GM23248 (cell line): Measurements from ENCODE around the gene DAND5. TPM values are rescaled to one million over a fixed set of nuclear protein-coding genes. Genes with fewer than 3 reads are reported as not detected.

Source experiments
- DNase-seq: peaks from one replicate; pipeline ENCODE4 v3.0.0-alpha.2; 2015
- H2AFZ ChIP-seq: fragments of 200-600 bp; sonication (generic); 2 replicates; pipeline ENCODE4 v1.6.1; 2016; ENCODE audit warnings: antibody characterized with exemption
- H3F3A ChIP-seq: fragments of 200-600 bp; sonication (generic); 2 replicates; pipeline ENCODE4 v1.6.1; 2016; ENCODE audit warnings: mild to moderate bottlenecking, antibody characterized with exemption, mixed run types; ENCODE audit not compliant: insufficient read depth
- H3K27ac ChIP-seq: fragments of 200-600 bp; sonication (generic); 2 replicates; pipeline ENCODE4 v1.5.1; 2016; ENCODE audit warnings: mild to moderate bottlenecking
- H3K27me3 ChIP-seq: fragments of 200-600 bp; sonication (generic); replicated peaks from 2 replicates; pipeline ENCODE4 v1.6.1; 2016; ENCODE audit warnings: mild to moderate bottlenecking; ENCODE audit not compliant: insufficient read depth
- H3K36me3 ChIP-seq: fragments of 200-600 bp; sonication (generic); 2 replicates; pipeline ENCODE4 v1.6.1; 2016; ENCODE audit warnings: low read depth, mild to moderate bottlenecking
- H3K4me1 ChIP-seq: fragments of 200-600 bp; sonication (generic); 2 replicates; pipeline ENCODE4 v1.6.1; 2016; ENCODE audit warnings: mild to moderate bottlenecking; ENCODE audit not compliant: insufficient read depth
- H3K4me2 ChIP-seq: fragments of 200-600 bp; sonication (generic); one replicate; pipeline ENCODE4 v1.6.1; 2016; ENCODE audit warnings: mild to moderate bottlenecking; ENCODE audit not compliant: unreplicated experiment
- H3K4me3 ChIP-seq: fragments of 200-600 bp; sonication (generic); 2 replicates; pipeline ENCODE4 v1.5.1; 2016; ENCODE audit warnings: mild to moderate bottlenecking
- H3K79me2 ChIP-seq: fragments of 200-600 bp; sonication (generic); 2 replicates; pipeline ENCODE4 v1.6.1; 2016; ENCODE audit warnings: mild to moderate bottlenecking; ENCODE audit not compliant: insufficient read depth
- H3K9ac ChIP-seq: fragments of 200-600 bp; sonication (generic); 2 replicates; pipeline ENCODE4 v1.6.1; 2016; ENCODE audit warnings: mild to moderate bottlenecking
- H3K9me2 ChIP-seq: fragments of 200-600 bp; sonication (generic); 2 replicates; pipeline ENCODE4 v1.6.1; 2016; ENCODE audit warnings: mixed run types, mild to moderate bottlenecking, moderate library complexity; ENCODE audit not compliant: insufficient read depth
- H3K9me3 ChIP-seq: fragments of 200-600 bp; sonication (generic); one replicate; pipeline ENCODE4 v1.6.1; 2017; ENCODE audit warnings: low read depth
- H4K20me1 ChIP-seq: fragments of 200-600 bp; sonication (generic); 2 replicates; pipeline ENCODE4 v1.6.0; 2016; ENCODE audit not compliant: insufficient read depth
- EZH2 ChIP-seq: fragments of 200-600 bp; sonication (generic); IDR thresholded peaks from 2 replicates; pipeline ENCODE4 v1.6.1; 2018; ENCODE audit warnings: antibody characterized with exemption, mild to moderate bottlenecking; ENCODE audit not compliant: insufficient read depth, poor library complexity, severe bottlenecking
- EZH2phosphoT487 ChIP-seq: fragments of 200-600 bp; sonication (generic); IDR thresholded peaks from 2 replicates; pipeline ENCODE4 v1.6.1; 2018; ENCODE audit warnings: antibody characterized with exemption, moderate library complexity, mild to moderate bottlenecking, low read depth; ENCODE audit not compliant: insufficient read depth
- WGBS, 2 experiments: methylation state at CpG; one replicate each; pipeline ENCODE4 v1.1.6; 2015 to 2017; ENCODE audit warnings: low lambda C conversion rate in 2 of 2, low coverage in 1 of 2; ENCODE audit errors: missing lambda C conversion rate in 2 of 2; 5-methylcytosine and 5-hydroxymethylcytosine counted together
- in situ Hi-C: fragments of 300-500 bp; cut with MboI; formaldehyde crosslinking; loops from 2 replicates; pipeline ENCODE4 v1.15.0; 2020
- polyA plus RNA-seq: library from polyadenylated mRNA; unstranded; fragments of >200 nt; fragmentation: Nextera tagmentation; extraction: Ambion mirVana; gene quantifications from 2 replicates; pipeline ENCODE4 v1.2.1, GENCODE V29; 2016
- total RNA-seq: library from RNA; depleted of rRNA; stranded (reverse); fragments of >200 nt; shearing (Covaris generic); gene quantifications from 2 replicates; pipeline ENCODE4 v1.2.3, GENCODE V29; 2014

Gene DAND5
- total and polyA plus RNA-seq, 2 experiments from 2014 or later = not detected

DNA sequence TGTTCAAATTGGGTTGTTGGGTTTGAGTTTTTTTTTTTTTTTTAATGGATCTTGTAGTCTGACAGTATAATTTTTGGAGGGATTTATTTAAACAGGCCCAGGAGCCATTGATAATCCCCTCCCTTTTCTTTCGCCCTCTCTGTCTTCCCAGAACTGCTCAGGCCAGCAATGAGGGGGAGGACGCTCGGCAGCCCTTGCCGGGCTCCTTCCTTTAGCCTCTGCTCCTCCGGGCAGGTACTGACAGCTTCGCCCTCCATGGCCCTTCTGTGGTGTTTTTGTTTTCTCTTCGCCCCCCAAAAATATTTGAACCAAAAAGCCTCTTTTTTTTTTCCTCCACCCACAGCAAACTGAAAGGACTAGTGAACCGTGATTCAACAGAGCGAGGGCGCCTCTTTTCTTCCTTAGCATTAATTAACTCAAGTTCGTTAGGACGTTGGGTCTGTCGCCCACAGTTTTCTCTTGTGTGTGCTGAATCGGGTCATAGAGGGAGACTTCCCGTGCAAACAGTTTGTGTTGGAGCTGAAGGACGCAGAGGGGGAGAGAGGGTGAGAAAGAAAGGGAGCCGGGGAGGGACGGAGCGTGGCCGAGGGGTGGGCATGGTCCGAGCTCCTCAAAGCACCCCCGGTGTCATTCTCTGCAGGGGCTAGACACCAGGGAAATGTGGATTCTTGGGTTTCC, 47.4 kb downstream of the DAND5 start:
- peak overlapping the region; percentile 78 for H3K4me3 ChIP-seq
- H3K79me2 ChIP-seq = peaks cover 100% of the 10 kb centered on the region
- H3K4me2 ChIP-seq = peak overlapping the region; percentile 100
- 4 to 6% methylated on average over 21 to 22 of the region's 22 CpGs for WGBS, 2 experiments
- no peaks in the 10 kb centered on the region for H3K36me3 ChIP-seq
- peaks cover 29% of the 10 kb centered on the region for H3F3A ChIP-seq
- H3K9me2 ChIP-seq = no peaks in the 10 kb centered on the region
- H4K20me1 ChIP-seq = no peaks in the 10 kb centered on the region
- no peaks in the 10 kb centered on the region for H3K27me3 ChIP-seq
- TF ChIP-seq EZH2phosphoT487 = 0 out of 2 replicates have a peak, but pooled peaks have one; percentile 31
- TF ChIP-seq EZH2 = no peak
- peaks cover 72% of the 10 kb centered on the region for H3K4me1 ChIP-seq
- no peaks in the 10 kb centered on the region for H3K9me3 ChIP-seq
- H3K27ac ChIP-seq = peak overlapping the region; percentile 99
- DNase-seq = peak; percentile 66
- H3K9ac ChIP-seq = peak overlapping the region; percentile 98
- no peak overlapping the region for H2AFZ ChIP-seq
- in situ Hi-C loops = no loop called here

DNA sequence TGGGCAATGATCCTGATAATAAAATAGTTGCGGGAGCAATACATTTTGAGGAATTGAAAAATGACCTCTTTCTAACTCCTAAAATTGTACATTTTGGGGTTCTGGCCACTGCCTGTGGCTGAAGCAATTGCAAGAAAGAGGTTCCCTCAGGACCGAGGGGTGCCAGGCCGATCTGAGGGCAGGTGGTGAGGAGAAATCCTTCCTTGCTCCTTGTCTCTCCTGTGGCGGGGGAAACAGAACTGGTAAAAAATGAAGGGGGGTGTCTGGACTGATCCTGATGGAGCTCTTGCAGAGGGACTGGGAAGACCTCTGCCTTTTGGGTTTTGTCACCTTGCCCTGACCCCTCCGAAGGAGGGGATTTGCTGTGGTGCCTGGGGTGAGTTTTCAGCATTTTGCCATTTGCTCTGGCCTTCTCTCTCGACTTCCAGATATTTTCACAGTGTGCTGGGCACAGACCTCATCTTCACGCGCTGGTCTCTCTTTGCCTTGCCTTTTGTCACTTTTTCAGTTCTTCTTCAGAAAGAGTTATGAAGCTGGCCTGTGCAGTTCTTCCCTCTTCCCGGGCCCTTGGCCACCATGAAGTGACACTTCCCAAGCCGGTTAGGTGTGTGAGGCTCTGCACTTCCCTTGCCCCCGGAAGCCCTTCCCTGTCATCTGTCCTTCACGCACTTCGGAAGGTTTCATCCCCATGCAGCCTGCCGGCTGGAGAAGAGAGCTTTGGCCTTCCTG, 48.1 kb downstream of the DAND5 start:
- no peaks in the 10 kb centered on the region for H3K9me3 ChIP-seq

DNA sequence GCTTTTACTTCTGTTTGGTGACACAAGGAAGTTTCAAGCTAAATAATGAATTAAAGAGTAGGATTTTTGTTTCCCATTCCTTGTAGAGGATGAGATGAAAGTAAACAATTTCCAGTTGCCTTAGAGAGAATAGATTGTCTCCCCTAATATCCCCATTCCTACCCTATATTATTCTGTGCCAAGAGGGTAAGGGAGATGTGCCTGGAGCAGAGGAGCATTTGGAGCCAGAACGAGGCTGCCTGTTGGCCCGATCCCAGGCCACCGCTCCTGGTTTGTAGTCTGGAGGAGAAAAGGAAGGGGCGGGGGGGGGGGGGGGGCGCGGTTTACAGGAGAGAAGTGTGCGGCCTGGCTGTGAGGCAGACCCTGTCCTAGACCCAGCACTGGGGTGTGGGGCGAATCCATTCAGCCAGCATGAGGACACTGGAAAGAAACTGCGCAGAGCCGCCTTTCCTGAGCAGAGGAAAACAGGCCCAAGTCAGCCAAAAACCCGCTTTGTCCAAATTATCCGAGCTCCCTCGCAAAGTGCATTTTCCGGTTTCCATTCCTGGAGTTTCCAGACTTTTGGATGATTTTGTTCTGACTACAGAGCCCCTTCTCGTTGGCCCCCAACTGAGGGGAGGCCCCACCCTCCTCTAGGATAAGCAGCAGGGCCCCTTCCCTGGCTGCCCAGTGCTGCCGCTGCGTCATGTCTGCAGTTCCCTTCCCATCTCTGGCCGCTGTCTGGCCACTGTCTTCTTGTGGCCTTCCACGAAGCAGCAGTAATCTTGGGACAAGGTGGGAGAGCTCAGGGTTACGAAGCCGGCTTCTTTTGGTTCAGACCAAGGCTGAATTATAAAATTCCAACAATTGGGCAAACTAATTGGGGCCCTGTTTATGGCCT, 48.9 kb downstream of the DAND5 start:
- Histone ChIP-seq H3K4me3 (peak overlapping the region; percentile 78), H3K36me3 (no peaks in the 10 kb centered on the region), H3K27me3 (no peaks in the 10 kb centered on the region), H4K20me1 (no peaks in the 10 kb centered on the region), H3K9ac (peak overlapping the region; percentile 98), H3K9me3 (no peaks in the 10 kb centered on the region), H3K4me2 (peak overlapping the region; percentile 100), H2AFZ (no peak overlapping the region), H3K79me2 (peaks cover 95% of the 10 kb centered on the region), H3F3A (peaks cover 33% of the 10 kb centered on the region), H3K27ac (peak overlapping the region; percentile 99), H3K9me2 (no peaks in the 10 kb centered on the region), H3K4me1 (peaks cover 79% of the 10 kb centered on the region)
- in situ Hi-C loops = no loop called here
- WGBS, 2 experiments = 3 to 5% methylated on average over 14 to 18 of the region's 21 CpGs
- TF ChIP-seq EZH2phosphoT487 (0 out of 2 replicates have a peak, but pooled peaks have one; percentile 80), EZH2 (no peak)
- peak; percentile 77 for DNase-seq

More for the DNA sequence above, 48.1 kb downstream of the DAND5 start:
- no peaks in the 10 kb centered on the region for H3K9me2 ChIP-seq
- H3K27ac ChIP-seq = peak overlapping the region; percentile 99
- H3K4me1 ChIP-seq = peaks cover 79% of the 10 kb centered on the region
- peaks cover 31% of the 10 kb centered on the region for H3F3A ChIP-seq
- in situ Hi-C loops = no loop called here
- H3K9ac ChIP-seq = peak overlapping the region; percentile 98
- no peaks in the 10 kb centered on the region for H3K36me3 ChIP-seq
- no peak overlapping the region for H2AFZ ChIP-seq
- H3K4me2 ChIP-seq = peak overlapping the region; percentile 100
- H3K4me3 ChIP-seq = peak overlapping the region; percentile 78
- H3K27me3 ChIP-seq = no peaks in the 10 kb centered on the region
- 11 to 13% methylated on average over 14 of the region's 14 CpGs for WGBS, 2 experiments
- TF ChIP-seq EZH2 = no peak
- no peak for TF ChIP-seq EZH2phosphoT487
- peaks cover 100% of the 10 kb centered on the region for H3K79me2 ChIP-seq
- peak; percentile 58 for DNase-seq
- H4K20me1 ChIP-seq = no peaks in the 10 kb centered on the region

DNA sequence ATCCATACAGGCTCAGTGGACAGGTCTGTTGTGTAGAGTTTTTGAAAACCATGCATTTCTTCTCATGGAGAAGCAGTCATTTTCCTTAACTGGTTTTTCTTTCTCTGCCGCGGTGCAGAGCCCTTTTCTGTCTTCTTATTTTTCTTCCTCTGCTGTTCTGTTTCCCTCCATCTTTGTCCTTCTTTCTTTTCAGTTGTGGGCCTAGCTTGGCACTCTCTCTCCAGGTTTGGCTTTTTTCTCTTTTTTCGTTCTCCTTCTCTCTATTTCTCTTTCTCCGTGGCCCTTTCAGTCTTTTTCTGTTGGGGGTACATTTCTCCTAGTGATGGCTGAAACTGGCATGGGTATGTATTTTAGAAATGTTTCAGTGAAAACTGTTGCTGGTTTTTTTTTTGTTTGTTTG, 50.0 kb downstream of the DAND5 start:
- H3F3A ChIP-seq = peaks cover 41% of the 10 kb centered on the region
- WGBS, 2 experiments = 7 to 10% methylated on average over 4 of the region's 4 CpGs
- DNase-seq = no peak
- peak overlapping the region; percentile 78 for H3K4me3 ChIP-seq
- H3K79me2 ChIP-seq = peaks cover 94% of the 10 kb centered on the region
- H3K9me3 ChIP-seq = no peaks in the 10 kb centered on the region
- H3K36me3 ChIP-seq = no peaks in the 10 kb centered on the region
- H3K4me2 ChIP-seq = peak overlapping the region; percentile 100
- H3K27ac ChIP-seq = peak overlapping the region; percentile 99
- no peak overlapping the region for H2AFZ ChIP-seq
- peak overlapping the region; percentile 98 for H3K9ac ChIP-seq
- H3K9me2 ChIP-seq = no peaks in the 10 kb centered on the region
- TF ChIP-seq EZH2phosphoT487 = no peak
- TF ChIP-seq EZH2 = no peak
- no peaks in the 10 kb centered on the region for H3K27me3 ChIP-seq
- in situ Hi-C loops = no loop called here
- H3K4me1 ChIP-seq = peaks cover 77% of the 10 kb centered on the region
- no peaks in the 10 kb centered on the region for H4K20me1 ChIP-seq
